Measurements from ENCODE around the gene SMTN.

SMTN gene

GRCh38 chr22:31133911-31134310 is 52.8 kb downstream of the SMTN start:
- DNase-seq = no peak

GRCh38 chr22:31134688-31135087 is 53.6 kb downstream of the SMTN start:
- DNase-seq = no peak

DNA sequence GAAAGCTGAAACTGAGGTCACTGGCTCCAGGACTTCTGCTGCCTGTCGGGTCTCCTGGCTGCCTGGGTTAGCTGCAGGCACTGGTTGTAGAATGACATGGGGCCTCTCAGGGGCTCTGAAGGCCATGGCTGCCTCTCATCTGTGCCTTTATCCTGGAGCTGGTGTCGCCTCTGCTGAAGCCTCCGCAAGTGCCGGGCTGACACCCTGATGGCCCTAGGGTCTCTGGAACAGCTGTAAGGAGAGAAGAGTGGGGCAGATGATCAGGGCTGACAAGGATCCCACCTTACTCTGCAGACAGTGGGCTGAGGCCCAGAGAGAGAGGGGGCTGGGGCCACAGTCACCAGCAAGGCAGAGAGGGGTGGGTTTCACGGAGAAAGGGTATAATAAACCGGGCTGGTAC is 54.6 kb downstream of the SMTN start:
- DNase-seq = no peak

GRCh38 chr22:31136155-31136554 is 55.0 kb downstream of the SMTN start:
- no peak for DNase-seq

- DNase-seq = no peak
Observed at GRCh38 chr22:31136711-31137110, 55.6 kb downstream of the SMTN start.

GRCh38 chr22:31137721-31138120 is 56.6 kb downstream of the SMTN start:
- no peak for DNase-seq

GRCh38 chr22:31138126-31138525 is 57.0 kb downstream of the SMTN start:
- no peak for DNase-seq

GRCh38 chr22:31139066-31139465 is 57.9 kb downstream of the SMTN start:
- no peak for DNase-seq

- DNase-seq = peak; percentile 34
Observed at GRCh38 chr22:31139866-31140716, 59.0 kb downstream of the SMTN start, which contains the start of gene PLA2G3. Gene PLA2G3, minus strand, starts transcription at chr22:31140508. Its CDS starts 154 bp downstream, at chr22:31140354.

- no peak for DNase-seq
Observed at GRCh38 chr22:31140746-31141145, 59.6 kb downstream of the SMTN start.

DNA sequence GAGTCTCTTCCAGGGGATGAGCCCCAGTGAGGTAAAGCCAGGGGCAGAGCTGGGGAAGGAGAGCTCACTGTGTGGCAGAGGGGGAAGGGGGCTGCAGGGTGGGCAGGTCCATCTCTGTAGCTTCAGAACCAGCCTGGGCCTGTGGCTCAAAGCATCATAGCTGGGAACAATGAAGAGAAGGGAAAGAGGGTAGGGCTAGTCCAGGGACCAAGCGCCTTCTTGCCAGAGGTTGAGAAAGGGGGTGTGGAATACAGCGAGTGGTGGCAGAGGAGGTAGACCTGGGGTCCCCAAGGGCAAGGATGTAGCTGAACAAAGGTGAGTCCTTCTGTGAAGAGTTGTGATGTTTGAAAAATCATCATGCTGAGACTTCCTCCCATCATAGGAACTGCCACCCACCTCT is 60.4 kb downstream of the SMTN start:
- no peak for DNase-seq

DNA sequence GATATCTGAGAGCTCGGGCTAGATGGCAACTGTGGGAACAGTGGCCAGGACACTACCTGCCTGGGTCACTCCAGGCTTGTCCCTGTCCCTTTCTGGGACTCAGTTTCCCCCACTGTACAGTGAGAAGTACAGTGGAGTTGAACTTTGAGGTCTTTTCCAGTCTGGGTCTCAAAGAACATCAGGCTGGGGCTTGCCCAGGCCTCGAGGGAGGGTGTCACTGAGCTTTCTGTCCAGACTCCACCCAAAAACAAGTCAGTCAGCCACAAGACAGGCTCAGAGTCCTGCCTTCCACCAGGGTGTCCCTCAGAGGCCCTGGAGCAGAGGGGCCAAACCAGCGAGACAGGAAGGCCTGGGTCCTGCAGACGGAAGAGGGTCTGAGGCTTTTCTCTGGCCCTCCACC is 61.2 kb downstream of the SMTN start:
- no peak for DNase-seq

DNA sequence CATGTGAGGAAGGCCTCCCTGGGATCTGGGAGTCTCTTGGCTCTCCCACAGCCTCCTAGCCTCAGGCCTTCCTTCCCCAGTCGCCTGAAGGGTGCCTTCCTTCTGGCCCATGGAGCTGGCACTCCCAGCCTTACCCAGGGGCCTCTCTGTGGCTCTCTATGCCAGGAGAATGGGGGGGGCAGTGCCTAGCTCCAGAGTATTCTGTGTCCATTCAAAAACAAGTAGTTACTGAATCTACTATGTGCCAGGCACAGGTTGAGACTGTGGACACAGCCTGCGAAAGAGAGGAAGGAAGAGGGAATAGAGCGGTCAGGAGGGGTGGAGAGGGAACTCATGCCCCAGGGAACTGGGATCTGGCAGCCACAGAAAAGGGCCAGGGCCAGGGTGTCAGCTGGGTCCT is 61.9 kb downstream of the SMTN start:
- no peak for DNase-seq

- no peak for DNase-seq
Observed at GRCh38 chr22:31143537-31143936, 62.4 kb downstream of the SMTN start.

DNA sequence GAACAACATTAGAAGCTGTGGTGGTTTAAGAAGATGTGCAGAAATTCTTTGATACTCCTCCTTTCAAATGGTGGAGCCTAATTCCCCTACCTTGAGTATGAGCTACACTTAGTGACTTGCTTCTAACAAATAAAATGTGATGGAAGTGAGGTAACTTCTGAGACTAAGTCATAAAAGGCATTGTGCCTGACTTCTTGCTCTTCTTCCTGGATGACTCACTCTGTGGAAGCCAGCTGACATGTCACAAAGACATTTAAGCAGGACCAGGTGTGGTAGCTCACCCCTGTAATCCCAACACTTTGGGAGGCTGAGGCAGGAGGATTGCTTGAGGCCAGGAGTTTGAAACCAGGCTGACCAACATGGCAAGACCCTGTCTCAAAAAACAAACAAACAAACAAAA is 63.1 kb downstream of the SMTN start:
- DNase-seq = peak; percentile 38

GRCh38 chr22:31148488-31148887 is 67.4 kb downstream of the SMTN start:
- DNase-seq = no peak

DNA sequence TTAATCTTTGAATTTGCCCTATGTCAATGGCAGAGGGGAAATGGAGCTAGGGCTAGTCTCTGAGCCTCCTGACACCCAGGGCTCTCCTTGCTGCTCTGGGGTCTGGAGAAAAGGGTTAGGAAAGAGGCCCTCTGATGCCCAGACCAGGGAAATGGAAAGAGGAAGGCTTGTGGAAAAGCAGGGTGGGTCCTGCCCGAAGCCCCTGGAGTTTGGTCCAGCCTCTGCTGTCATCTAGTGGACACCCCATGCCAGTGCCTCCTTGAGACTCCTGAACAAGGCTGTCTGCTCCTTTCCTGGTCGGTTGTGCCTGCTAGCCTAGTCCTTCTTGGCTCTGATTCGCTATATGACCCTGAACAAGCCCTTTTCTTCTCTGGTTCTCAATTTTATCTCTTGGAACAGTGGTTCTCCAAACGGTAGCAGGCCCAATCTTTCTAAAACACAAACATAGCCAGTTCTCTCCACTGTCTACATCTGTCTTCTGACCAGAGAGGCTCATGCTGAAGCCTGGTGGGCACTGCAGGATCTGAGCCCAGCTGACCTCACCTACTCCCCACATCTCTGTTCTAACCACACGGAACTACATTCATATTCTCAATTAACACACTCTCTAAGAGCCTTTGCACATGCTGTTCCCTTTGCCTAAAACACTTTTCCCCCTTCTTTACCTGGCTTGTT is 68.0 kb downstream of the SMTN start:
- DNase-seq = peak; percentile 69

DNA sequence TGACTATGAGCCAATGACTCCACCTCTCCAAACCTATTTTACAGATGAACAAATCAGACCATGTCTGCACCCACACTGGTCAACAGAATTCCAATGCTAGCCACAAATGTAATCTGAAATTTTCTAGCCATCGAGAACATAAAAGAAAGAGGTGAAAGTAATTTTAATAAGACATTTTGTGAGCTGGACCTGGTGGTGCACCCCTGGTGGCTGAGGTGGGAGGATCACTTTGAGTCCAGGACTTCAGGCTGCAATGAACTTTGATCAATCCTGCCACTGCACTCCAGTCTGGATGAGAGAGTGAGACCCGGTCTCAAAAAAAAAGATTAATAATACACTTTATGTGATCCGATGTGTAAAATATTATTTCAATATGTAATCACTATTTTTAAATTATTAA is 69.5 kb downstream of the SMTN start:
- DNase-seq = no peak

DNA sequence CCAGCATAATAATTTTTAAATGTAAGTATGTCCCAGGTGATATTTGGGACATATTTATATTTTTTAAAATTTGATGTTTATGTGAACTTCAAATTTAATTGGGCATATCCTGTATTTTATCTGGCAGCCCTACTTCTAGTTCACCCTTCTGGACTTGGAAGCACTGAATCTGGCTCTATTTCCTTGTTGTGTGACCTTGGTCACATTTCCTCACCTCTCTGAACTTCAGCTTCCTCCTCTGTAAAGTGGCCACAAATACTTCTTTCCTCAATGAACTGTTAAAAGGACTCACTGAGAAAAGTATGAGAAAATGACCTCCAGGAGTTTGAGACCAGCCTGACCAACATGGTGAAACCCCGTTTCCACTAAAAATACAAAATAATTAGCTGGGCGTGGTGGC is 70.8 kb downstream of the SMTN start:
- DNase-seq = no peak

DNA sequence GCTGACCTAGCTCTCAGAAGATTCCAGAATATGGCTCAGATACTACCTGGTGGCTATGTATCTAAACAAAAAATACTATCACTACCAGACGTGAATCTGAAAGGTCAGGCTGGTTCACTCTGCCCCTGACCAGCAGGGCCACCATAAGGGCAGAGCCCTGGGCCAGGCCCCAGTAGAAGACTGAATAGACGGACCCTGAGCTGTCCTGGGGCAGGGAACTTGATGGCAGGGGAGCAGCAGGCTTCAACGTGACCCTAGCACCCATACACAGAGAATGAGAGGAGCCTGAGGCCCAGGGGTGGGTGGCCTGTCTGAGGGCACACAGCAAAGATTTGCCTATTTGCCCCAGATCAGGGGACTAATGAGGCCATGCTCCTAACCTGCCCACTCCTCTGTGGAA is 72.2 kb downstream of the SMTN start:
- DNase-seq = no peak

Data from fibroblast of skin of right biceps (primary cell).